H9 (cell line): ENCODE data around the gene CABP4. TPM values are rescaled to one million over a fixed set of nuclear protein-coding genes. Genes with fewer than 3 reads are reported as not detected.

Experiments
- DNase-seq: peaks from one replicate; pipeline ENCODE4 v3.0.0-alpha.2; 2017
- H2AFZ ChIP-seq: one replicate; pipeline ENCODE4 v1.6.1; 2013; ENCODE audit warnings: mild to moderate bottlenecking, low read length, control low read depth, moderate library complexity
- H2AK5ac ChIP-seq: 2 replicates; pipeline ENCODE4 v1.6.1; 2013; ENCODE audit warnings: low read length, control low read depth, mixed read lengths; ENCODE audit not compliant: insufficient read length
- H2BK120ac ChIP-seq: one replicate; pipeline ENCODE4 v1.6.1; 2013; ENCODE audit warnings: low read depth, mild to moderate bottlenecking, low read length, control low read depth, inconsistent platforms; ENCODE audit not compliant: poor library complexity, severe bottlenecking
- H2BK12ac ChIP-seq: 2 replicates; pipeline ENCODE4 v1.6.1; 2013; ENCODE audit warnings: low read length, control low read depth, mixed read lengths, low read depth; ENCODE audit not compliant: insufficient read length
- H2BK15ac ChIP-seq: 2 replicates; pipeline ENCODE4 v1.6.1; 2013; ENCODE audit warnings: low read depth, low read length, control low read depth
- H2BK20ac ChIP-seq: one replicate; pipeline ENCODE4 v1.6.1; 2013; ENCODE audit warnings: low read depth, mild to moderate bottlenecking, low read length, control low read depth, inconsistent platforms; ENCODE audit not compliant: poor library complexity, severe bottlenecking
- H2BK5ac ChIP-seq: 2 replicates; pipeline ENCODE4 v1.6.1; 2013; ENCODE audit warnings: low read length, control low read depth, mixed read lengths; ENCODE audit not compliant: insufficient read length
- H3K14ac ChIP-seq: 2 replicates; pipeline ENCODE4 v1.6.1; 2013; ENCODE audit warnings: low read length, control low read depth; ENCODE audit not compliant: insufficient read depth
- H3K18ac ChIP-seq: 2 replicates; pipeline ENCODE4 v1.6.1; 2013; ENCODE audit warnings: low read depth, mild to moderate bottlenecking, mixed read lengths, low read length, control low read depth; ENCODE audit not compliant: insufficient read length
- H3K23ac ChIP-seq: 2 replicates; pipeline ENCODE4 v1.6.1; 2013; ENCODE audit warnings: low read length, control low read depth, mixed read lengths, low read depth; ENCODE audit not compliant: insufficient read length
- H3K23me2 ChIP-seq: 2 replicates; pipeline ENCODE4 v1.6.1; 2013; ENCODE audit warnings: low read depth, mild to moderate bottlenecking, mixed read lengths, low read length, control low read depth; ENCODE audit not compliant: insufficient read length, poor library complexity, severe bottlenecking
- H3K27ac ChIP-seq: 2 replicates; pipeline ENCODE4 v1.5.1; 2013; ENCODE audit warnings: low read length, control low read depth, mixed read lengths, low read depth; ENCODE audit not compliant: insufficient read length
- H3K27me3 ChIP-seq: 2 replicates; pipeline ENCODE4 v1.6.1; 2013; ENCODE audit warnings: low read length, control low read depth, inconsistent platforms; ENCODE audit not compliant: insufficient read depth
- H3K4ac ChIP-seq: 2 replicates; pipeline ENCODE4 v1.6.1; 2013; ENCODE audit warnings: low read depth, mild to moderate bottlenecking, control low read depth, inconsistent platforms, low read length, moderate library complexity
- H3K4me1 ChIP-seq: 2 replicates; pipeline ENCODE4 v1.6.1; 2013; ENCODE audit warnings: low read length, control low read depth, inconsistent platforms; ENCODE audit not compliant: insufficient read depth
- H3K4me2 ChIP-seq: 2 replicates; pipeline ENCODE4 v1.6.1; 2013; ENCODE audit warnings: low read length, control low read depth, mixed read lengths; ENCODE audit not compliant: insufficient read length, insufficient read depth
- H3K56ac ChIP-seq: 2 replicates; pipeline ENCODE4 v1.6.1; 2013; ENCODE audit warnings: low read depth, mild to moderate bottlenecking, mixed read lengths, low read length, control low read depth; ENCODE audit not compliant: insufficient read length
- H3K79me1 ChIP-seq: 2 replicates; pipeline ENCODE4 v1.6.1; 2013; ENCODE audit warnings: low read depth, mild to moderate bottlenecking, moderate library complexity, low read length, control low read depth, inconsistent platforms; ENCODE audit not compliant: insufficient read depth, poor library complexity, severe bottlenecking
- H3K79me2 ChIP-seq: 2 replicates; pipeline ENCODE4 v1.6.1; 2013; ENCODE audit warnings: low read length, control low read depth, inconsistent platforms; ENCODE audit not compliant: insufficient read depth
- H3K9ac ChIP-seq: 2 replicates; pipeline ENCODE4 v1.6.1; 2013; ENCODE audit warnings: low read length, control low read depth, mixed read lengths; ENCODE audit not compliant: insufficient read length; ENCODE audit errors: extremely low read depth
- H3K9me3 ChIP-seq: one replicate; pipeline ENCODE4 v1.6.1; 2013; ENCODE audit warnings: low read depth, low read length, inconsistent platforms; ENCODE audit not compliant: control insufficient read depth
- H3T11ph ChIP-seq: one replicate; pipeline ENCODE4 v1.6.1; 2013; ENCODE audit warnings: mild to moderate bottlenecking, low read length, control low read depth, inconsistent platforms
- H4K20me1 ChIP-seq: one replicate; pipeline ENCODE4 v1.6.1; 2013; ENCODE audit not compliant: control insufficient read depth, insufficient read length, insufficient read depth
- H4K5ac ChIP-seq: 2 replicates; pipeline ENCODE4 v1.6.1; 2013; ENCODE audit warnings: low read depth, mild to moderate bottlenecking, mixed read lengths, low read length, control low read depth; ENCODE audit not compliant: insufficient read length
- H4K8ac ChIP-seq: replicated peaks from 2 replicates; pipeline ENCODE4 v1.6.1; 2013; ENCODE audit warnings: low read length, control low read depth, mixed read lengths, low read depth; ENCODE audit not compliant: insufficient read length
- H4K91ac ChIP-seq: 2 replicates; pipeline ENCODE4 v1.6.1; 2013; ENCODE audit warnings: low read depth, mild to moderate bottlenecking, moderate library complexity, mixed read lengths, low read length, control low read depth; ENCODE audit not compliant: insufficient read length
- H3K27ac Mint-ChIP-seq, 3 experiments: 2 replicates in 2 of 3; 3 replicates in 1 of 3; pipeline ENCODE4 v1.8.0; 2020 to 2021; ENCODE audit warnings: mixed read lengths in 3 of 3, mild to moderate bottlenecking in 1 of 3, moderate library complexity in 1 of 3
- H3K27me3 Mint-ChIP-seq: 2 replicates; pipeline ENCODE4 v1.8.0; 2021; ENCODE audit warnings: low read depth, mild to moderate bottlenecking, moderate library complexity, mixed read lengths
- H3K36me3 Mint-ChIP-seq, 3 experiments: 2 replicates in 2 of 3; 3 replicates in 1 of 3; pipeline ENCODE4 v1.8.0; 2020 to 2021; ENCODE audit warnings: low read depth in 3 of 3, mixed read lengths in 3 of 3; ENCODE audit not compliant: insufficient read depth in 1 of 3
- H3K4me1 Mint-ChIP-seq, 2 experiments: 2 replicates each; pipeline ENCODE4 v1.8.0; 2020; ENCODE audit warnings: mixed read lengths in 2 of 2
- H3K4me3 Mint-ChIP-seq, 2 experiments: 2 replicates in 1 of 2; 3 replicates in 1 of 2; pipeline ENCODE4 v1.8.0; 2020 to 2021; ENCODE audit warnings: mild to moderate bottlenecking in 2 of 2, mixed read lengths in 2 of 2, moderate library complexity in 1 of 2
- H3K9me3 Mint-ChIP-seq, 2 experiments: 2 replicates in 1 of 2; 3 replicates in 1 of 2; pipeline ENCODE4 v1.8.0; 2020; ENCODE audit warnings: mild to moderate bottlenecking in 2 of 2, mixed read lengths in 2 of 2, moderate library complexity in 1 of 2
- WGBS: extraction: QIAGEN DNeasy Blood & Tissue Kit; methylation state at CpG from one replicate; pipeline ENCODE4 v1.1.7; 2013; ENCODE audit warnings: missing lambda C conversion rate, low lambda C conversion rate, mixed read lengths; ENCODE audit not compliant: insufficient read length; ENCODE audit errors: extremely low coverage; 5-methylcytosine and 5-hydroxymethylcytosine counted together
- total RNA-seq: library from RNA; stranded (reverse); gene quantifications from 2 replicates; pipeline ENCODE4 v1.2.1, GENCODE V29; 2021
- TF ChIP-seq, protein P1 (sequence below): fragments of 200-600 bp; sonication (generic); conservative IDR thresholded peaks from 3 replicates; pipeline ENCODE4 v1.8.0; 2021; ENCODE audit warnings: antibody characterized with exemption, mild to moderate bottlenecking

Gene CABP4
- total RNA-seq, 1 experiment from 2014 or later, result not detected

DNA sequence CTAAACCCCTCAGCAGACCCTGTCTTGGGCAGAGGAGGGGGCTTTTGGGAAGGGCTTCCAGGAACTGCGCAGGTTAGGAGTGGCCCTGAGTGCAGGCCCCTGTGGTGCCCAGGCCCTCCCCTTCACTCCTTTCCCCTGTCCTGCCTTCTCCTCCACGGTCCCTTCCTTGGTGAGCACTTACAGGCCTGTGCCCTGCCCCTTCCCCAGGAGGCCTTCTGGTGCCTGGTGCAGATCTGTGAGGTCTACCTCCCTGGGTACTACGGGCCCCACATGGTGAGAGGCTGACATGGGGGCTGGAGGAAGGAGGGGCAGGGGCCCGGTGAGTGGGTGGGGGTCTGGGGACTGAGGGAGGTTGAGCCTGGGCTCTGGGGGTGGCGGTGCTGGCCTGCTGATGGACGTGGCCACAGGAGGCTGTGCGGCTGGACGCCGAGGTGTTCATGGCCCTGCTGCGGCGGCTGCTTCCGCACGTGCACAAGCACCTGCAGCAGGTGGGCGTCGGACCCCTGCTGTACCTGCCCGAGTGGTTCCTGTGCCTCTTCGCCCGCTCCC lies 48.7 kb upstream of the CABP4 start:
- no peak overlapping the region for H3K4ac ChIP-seq
- peaks cover 24% of the 10 kb centered on the region for H3K27me3 Mint-ChIP-seq
- H4K5ac ChIP-seq, result no peak overlapping the region
- TF ChIP-seq, protein P1, sequence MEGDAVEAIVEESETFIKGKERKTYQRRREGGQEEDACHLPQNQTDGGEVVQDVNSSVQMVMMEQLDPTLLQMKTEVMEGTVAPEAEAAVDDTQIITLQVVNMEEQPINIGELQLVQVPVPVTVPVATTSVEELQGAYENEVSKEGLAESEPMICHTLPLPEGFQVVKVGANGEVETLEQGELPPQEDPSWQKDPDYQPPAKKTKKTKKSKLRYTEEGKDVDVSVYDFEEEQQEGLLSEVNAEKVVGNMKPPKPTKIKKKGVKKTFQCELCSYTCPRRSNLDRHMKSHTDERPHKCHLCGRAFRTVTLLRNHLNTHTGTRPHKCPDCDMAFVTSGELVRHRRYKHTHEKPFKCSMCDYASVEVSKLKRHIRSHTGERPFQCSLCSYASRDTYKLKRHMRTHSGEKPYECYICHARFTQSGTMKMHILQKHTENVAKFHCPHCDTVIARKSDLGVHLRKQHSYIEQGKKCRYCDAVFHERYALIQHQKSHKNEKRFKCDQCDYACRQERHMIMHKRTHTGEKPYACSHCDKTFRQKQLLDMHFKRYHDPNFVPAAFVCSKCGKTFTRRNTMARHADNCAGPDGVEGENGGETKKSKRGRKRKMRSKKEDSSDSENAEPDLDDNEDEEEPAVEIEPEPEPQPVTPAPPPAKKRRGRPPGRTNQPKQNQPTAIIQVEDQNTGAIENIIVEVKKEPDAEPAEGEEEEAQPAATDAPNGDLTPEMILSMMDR, result no peak
- no peaks in the 10 kb centered on the region for H3K36me3 Mint-ChIP-seq
- no peak overlapping the region for H3K27ac Mint-ChIP-seq
- H2BK12ac ChIP-seq, result no peak overlapping the region
- no peaks in the 10 kb centered on the region for H3K9me3 Mint-ChIP-seq
- no peak overlapping the region for H3K18ac ChIP-seq
- H3K14ac ChIP-seq, result no peak overlapping the region
- no peak overlapping the region for H2AFZ ChIP-seq
- no peak overlapping the region for H3T11ph ChIP-seq
- no peak overlapping the region for H3K27ac ChIP-seq
- no peaks in the 10 kb centered on the region for H4K20me1 ChIP-seq
- peaks cover 14 to 25% of the 10 kb centered on the region in 2 experiments for H3K4me1 Mint-ChIP-seq
- no peaks in the 10 kb centered on the region for H3K27me3 ChIP-seq
- no peaks in the 10 kb centered on the region for H3K23me2 ChIP-seq
- no peak overlapping the region for H2BK20ac ChIP-seq
- H2BK120ac ChIP-seq, result no peak overlapping the region
- H3K56ac ChIP-seq, result no peak overlapping the region
- H2AK5ac ChIP-seq, result no peak overlapping the region
- H3K79me1 ChIP-seq, result no peaks in the 10 kb centered on the region
- no peak overlapping the region for H3K23ac ChIP-seq
- no peak overlapping the region for H3K4me3 Mint-ChIP-seq
- no peak for DNase-seq
- no peak overlapping the region for H3K9ac ChIP-seq
- no peaks in the 10 kb centered on the region for H3K4me1 ChIP-seq
- no CpG with 5 or more reads among the region's 18 CpGs for WGBS
- H3K4me2 ChIP-seq, result no peak overlapping the region
- no peak overlapping the region for H4K8ac ChIP-seq
- H4K91ac ChIP-seq, result no peak overlapping the region
- H3K9me3 ChIP-seq, result no peaks in the 10 kb centered on the region
- H3K79me2 ChIP-seq, result no peaks in the 10 kb centered on the region
- no peak overlapping the region for H2BK15ac ChIP-seq
- no peak overlapping the region for H2BK5ac ChIP-seq
